Glutamatergic neuron (in vitro differentiated cells): Measurements from ENCODE around the gene SLC15A1. TPM values are rescaled to one million over a fixed set of nuclear protein-coding genes. Genes with fewer than 3 reads are reported as not detected.

Experiments
- DNase-seq: peaks from one replicate; pipeline ENCODE4 v3.0.0; 2022
- H3K27ac Mint-ChIP-seq: one replicate; pipeline ENCODE4 v1.8.0; 2020; ENCODE audit warnings: mild to moderate bottlenecking, mixed read lengths, inconsistent platforms; ENCODE audit not compliant: unreplicated experiment
- H3K27me3 Mint-ChIP-seq: one replicate; pipeline ENCODE4 v1.8.0; 2020; ENCODE audit warnings: mild to moderate bottlenecking, moderate library complexity, mixed read lengths, inconsistent platforms; ENCODE audit not compliant: unreplicated experiment
- H3K36me3 Mint-ChIP-seq: one replicate; pipeline ENCODE4 v1.8.0; 2020; ENCODE audit warnings: mild to moderate bottlenecking, mixed read lengths, inconsistent platforms; ENCODE audit not compliant: unreplicated experiment
- H3K4me1 Mint-ChIP-seq: one replicate; pipeline ENCODE4 v1.8.0; 2020; ENCODE audit warnings: mild to moderate bottlenecking, low read depth, mixed read lengths, inconsistent platforms; ENCODE audit not compliant: unreplicated experiment
- H3K4me3 Mint-ChIP-seq: one replicate; pipeline ENCODE4 v1.8.0; 2020; ENCODE audit warnings: mild to moderate bottlenecking, mixed read lengths, inconsistent platforms; ENCODE audit not compliant: unreplicated experiment
- H3K9me3 Mint-ChIP-seq: one replicate; pipeline ENCODE4 v1.8.0; 2020; ENCODE audit warnings: mild to moderate bottlenecking, moderate library complexity, mixed read lengths, inconsistent platforms; ENCODE audit not compliant: unreplicated experiment
- total RNA-seq: library from RNA; stranded (reverse); fragmentation: NEBNext Ultra II Directional; extraction: Animal tissue kit (Norgen Biotek cat#: 25700); gene quantifications from one replicate; pipeline ENCODE4 v1.2.1, GENCODE V29; 2021; ENCODE audit not compliant: unreplicated experiment
- TF ChIP-seq, protein P1 (sequence below): fragments of 200-600 bp; sonication (generic); IDR thresholded peaks from one replicate; pipeline ENCODE4 v1.5.0; 2021; ENCODE audit not compliant: partially characterized antibody, unreplicated experiment

SLC15A1 gene
- total RNA-seq, 1 donor from 2014 or later: not detected

DNA sequence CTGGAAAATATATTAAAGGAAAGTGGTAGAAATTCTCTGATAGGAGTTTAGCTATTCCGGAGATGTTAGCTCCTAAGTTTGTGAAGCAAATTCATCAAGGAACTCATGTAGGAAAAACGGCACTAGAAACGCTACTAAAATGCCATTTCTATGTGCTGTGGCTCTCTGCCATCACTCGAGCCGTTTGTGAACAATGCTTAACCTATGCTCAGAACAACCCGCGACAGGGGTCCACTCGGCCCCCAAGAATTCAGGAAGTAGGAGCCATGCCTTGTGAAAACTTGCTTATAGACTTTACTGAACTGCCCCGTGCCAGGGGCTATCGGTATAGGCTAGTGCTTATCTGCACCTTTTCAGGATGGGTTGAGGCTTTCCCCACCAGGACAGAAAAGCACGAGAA lies 14.2 kb upstream of the SLC15A1 start:
- peaks cover 8% of the 10 kb centered on the region for H3K36me3 Mint-ChIP-seq
- H3K27ac Mint-ChIP-seq: no peak overlapping the region
- no peak overlapping the region for H3K4me3 Mint-ChIP-seq
- TF ChIP-seq, protein P1, sequence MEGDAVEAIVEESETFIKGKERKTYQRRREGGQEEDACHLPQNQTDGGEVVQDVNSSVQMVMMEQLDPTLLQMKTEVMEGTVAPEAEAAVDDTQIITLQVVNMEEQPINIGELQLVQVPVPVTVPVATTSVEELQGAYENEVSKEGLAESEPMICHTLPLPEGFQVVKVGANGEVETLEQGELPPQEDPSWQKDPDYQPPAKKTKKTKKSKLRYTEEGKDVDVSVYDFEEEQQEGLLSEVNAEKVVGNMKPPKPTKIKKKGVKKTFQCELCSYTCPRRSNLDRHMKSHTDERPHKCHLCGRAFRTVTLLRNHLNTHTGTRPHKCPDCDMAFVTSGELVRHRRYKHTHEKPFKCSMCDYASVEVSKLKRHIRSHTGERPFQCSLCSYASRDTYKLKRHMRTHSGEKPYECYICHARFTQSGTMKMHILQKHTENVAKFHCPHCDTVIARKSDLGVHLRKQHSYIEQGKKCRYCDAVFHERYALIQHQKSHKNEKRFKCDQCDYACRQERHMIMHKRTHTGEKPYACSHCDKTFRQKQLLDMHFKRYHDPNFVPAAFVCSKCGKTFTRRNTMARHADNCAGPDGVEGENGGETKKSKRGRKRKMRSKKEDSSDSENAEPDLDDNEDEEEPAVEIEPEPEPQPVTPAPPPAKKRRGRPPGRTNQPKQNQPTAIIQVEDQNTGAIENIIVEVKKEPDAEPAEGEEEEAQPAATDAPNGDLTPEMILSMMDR: no peak
- peaks cover 2% of the 10 kb centered on the region for H3K27me3 Mint-ChIP-seq
- no peak for DNase-seq
- no peaks in the 10 kb centered on the region for H3K4me1 Mint-ChIP-seq
- H3K9me3 Mint-ChIP-seq: no peaks in the 10 kb centered on the region

- Mint-ChIP-seq H3K36me3 (peaks cover 8% of the 10 kb centered on the region), H3K27me3 (peaks cover 2% of the 10 kb centered on the region), H3K9me3 (peaks cover 1% of the 10 kb centered on the region), H3K4me3 (no peak overlapping the region), H3K27ac (no peak overlapping the region), H3K4me1 (no peaks in the 10 kb centered on the region)
- DNase-seq: no peak
- TF ChIP-seq, protein P1: no peak
These were observed 13.6 kb upstream of the SLC15A1 start for GRCh38 chr13:98765996-98766519.

- Mint-ChIP-seq H3K4me1 (no peaks in the 10 kb centered on the region), H3K27me3 (peaks cover 2% of the 10 kb centered on the region), H3K36me3 (peaks cover 8% of the 10 kb centered on the region), H3K9me3 (peaks cover 1% of the 10 kb centered on the region), H3K4me3 (no peak overlapping the region), H3K27ac (no peak overlapping the region)
- DNase-seq: no peak
- TF ChIP-seq, protein P1: no peak
These were observed 9.6 kb upstream of the SLC15A1 start for GRCh38 chr13:98761986-98762616.

DNA sequence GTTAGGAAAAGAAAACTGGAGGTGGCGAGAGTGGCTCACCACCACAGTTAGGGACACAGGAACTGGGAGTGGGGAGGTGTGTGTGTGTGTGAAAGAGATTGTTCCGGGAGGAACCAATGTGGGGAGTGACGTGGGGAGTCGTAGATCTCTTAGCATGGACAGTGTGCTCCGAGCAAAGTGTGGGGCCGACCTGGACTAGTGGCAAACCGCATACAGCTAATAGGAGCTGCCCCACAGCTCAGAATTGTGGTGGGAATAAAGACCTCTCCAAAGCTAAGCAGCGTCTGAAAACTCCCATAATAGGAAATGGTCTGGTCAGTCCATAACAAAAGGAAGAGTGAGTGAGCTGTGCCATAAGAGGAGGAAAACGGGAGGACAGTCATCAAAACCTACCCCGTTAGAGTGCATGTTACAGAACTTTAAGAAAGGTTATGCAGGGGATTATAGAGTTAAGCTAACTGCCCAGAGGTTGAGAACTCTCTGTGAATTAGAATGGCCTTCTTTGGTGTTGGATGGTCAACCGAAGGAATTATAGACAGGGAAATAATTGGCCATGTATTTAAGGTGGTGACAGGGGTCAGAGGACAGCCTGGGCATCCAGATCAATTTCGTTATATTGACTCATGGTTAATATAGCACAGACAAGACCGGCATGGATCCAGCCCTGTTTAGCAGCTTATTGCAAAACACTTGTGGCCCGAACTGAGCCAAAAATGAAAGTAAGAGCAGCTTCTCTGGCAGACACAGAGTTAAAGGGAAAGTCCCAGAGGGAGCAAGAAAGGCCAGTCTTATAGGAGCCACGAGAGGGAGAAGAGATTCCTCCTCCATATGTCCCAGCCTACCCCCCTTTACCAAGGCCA lies 8.9 kb upstream of the SLC15A1 start:
- Mint-ChIP-seq H3K9me3 (peaks cover 1% of the 10 kb centered on the region), H3K27ac (no peak overlapping the region), H3K27me3 (peaks cover 2% of the 10 kb centered on the region), H3K4me1 (no peaks in the 10 kb centered on the region), H3K4me3 (no peak overlapping the region), H3K36me3 (peaks cover 8% of the 10 kb centered on the region)
- TF ChIP-seq, protein P1: no peak
- no peak for DNase-seq

DNA sequence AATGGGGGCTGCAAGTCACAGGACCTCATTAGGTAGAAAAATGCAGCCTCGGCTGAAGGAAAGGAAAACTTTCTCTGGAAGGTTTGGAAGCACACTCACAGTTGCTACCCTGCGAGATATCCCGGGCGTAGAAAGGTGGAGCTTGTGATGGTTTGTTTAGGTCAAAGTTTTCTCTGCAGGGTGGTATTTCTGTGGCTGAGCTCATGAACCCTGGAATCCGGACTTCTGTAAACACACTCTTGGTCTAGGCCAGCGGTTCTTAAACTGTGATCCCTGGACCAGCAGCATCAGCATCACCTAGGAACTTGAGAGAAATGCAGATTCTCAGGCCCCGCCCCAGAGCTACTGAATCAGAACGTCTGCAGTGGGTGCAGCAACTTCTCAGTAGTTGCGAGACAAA lies 3.3 kb upstream of the SLC15A1 start:
- DNase-seq: no peak
- Mint-ChIP-seq H3K27ac (no peak overlapping the region), H3K9me3 (no peaks in the 10 kb centered on the region), H3K36me3 (peaks cover 12% of the 10 kb centered on the region), H3K4me3 (no peak overlapping the region), H3K27me3 (peaks cover 17% of the 10 kb centered on the region), H3K4me1 (peaks cover 1% of the 10 kb centered on the region)
- TF ChIP-seq, protein P1: no peak
